WI38 (cell line): Measurements from ENCODE around the gene USP3.
A peak's percentile ranks its signal among the peaks of the same experiment; 100 is the strongest.

ENCODE experiments used
- H3K4me3 ChIP-seq: 2 replicates; pipeline ENCODE4 v1.5.1; 2011; ENCODE audit warnings: low read depth, mild to moderate bottlenecking, control low read depth, low read length
- CTCF ChIP-seq: IDR thresholded peaks from 2 replicates; pipeline ENCODE4 v1.5.1; 2012; ENCODE audit warnings: low read depth, mild to moderate bottlenecking, control low read depth, low read length

The USP3 gene

GRCh38 chr15:63539998-63540397 lies 35.6 kb downstream of the USP3 start:
- no peak for TF ChIP-seq CTCF
- H3K4me3 ChIP-seq, result no peak overlapping the region

GRCh38 chr15:63540449-63540848 lies 36.1 kb downstream of the USP3 start:
- H3K4me3 ChIP-seq, result no peak overlapping the region
- TF ChIP-seq CTCF, result no peak

GRCh38 chr15:63544258-63545026 lies 40.0 kb downstream of the USP3 start:
- no peak overlapping the region for H3K4me3 ChIP-seq

GRCh38 chr15:63545520-63545919 lies 41.1 kb downstream of the USP3 start:
- no peak for TF ChIP-seq CTCF
- H3K4me3 ChIP-seq, result no peak overlapping the region

More at GRCh38 chr15:63544258-63545026, 40.0 kb downstream of the USP3 start:
- no peak for TF ChIP-seq CTCF

DNA sequence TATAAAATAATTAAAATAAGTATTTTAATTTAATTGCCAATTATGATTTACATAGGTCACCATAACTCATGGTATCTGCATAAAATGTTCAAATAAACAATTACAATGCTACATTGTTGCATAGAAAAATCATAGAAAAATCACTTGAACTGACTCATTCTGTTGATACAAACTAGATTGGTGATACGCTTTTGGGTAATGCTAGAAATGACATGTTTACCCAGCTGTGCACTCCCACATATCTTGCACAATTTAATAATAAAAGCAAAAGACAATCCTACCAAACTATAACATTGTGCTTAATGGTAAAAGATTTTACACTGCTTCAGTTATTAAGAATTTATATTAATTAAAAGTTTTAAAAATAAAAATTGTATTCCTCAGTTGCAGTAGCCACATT lies 47.0 kb downstream of the USP3 start:
- no peak for TF ChIP-seq CTCF
- H3K4me3 ChIP-seq, result no peak overlapping the region

DNA sequence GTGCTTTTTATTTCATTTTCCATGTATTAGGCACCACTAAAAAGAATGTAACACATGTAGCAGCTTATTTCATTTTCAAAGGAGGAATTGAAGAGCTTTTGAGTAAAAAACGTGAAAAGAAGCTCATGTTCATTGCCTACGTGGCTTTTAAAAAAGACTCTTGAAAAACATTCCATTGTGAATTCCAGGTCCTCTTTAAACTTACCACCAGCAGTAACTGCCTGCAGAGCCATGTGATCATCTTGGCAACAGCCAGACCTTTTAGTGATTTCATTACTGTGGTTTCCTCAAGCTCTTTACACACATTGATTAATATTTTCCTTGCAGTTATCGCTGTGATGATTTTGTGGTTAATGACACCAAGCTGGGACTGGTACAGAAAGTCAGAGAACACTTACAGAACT lies 49.0 kb downstream of the USP3 start:
- TF ChIP-seq CTCF, result no peak

GRCh38 chr15:63554337-63554927 lies 50.0 kb downstream of the USP3 start:
- TF ChIP-seq CTCF, result no peak
- no peak overlapping the region for H3K4me3 ChIP-seq

More for the DNA sequence above, 49.0 kb downstream of the USP3 start:
- peak overlapping the region; percentile 39 for H3K4me3 ChIP-seq
